Measurements from ENCODE around the gene ADK. TPM values are rescaled to one million over a fixed set of nuclear protein-coding genes. Genes with fewer than 3 reads are reported as not detected.

Gene ADK
- polyA plus RNA-seq, 1 donor (not counting 4 experiments of a cell fraction or from before 2014, with no cell fraction given), result 139 TPM

GRCh38 chr10:74113546-74113945 is 37.5 kb upstream of the ADK start:
- DNase-seq (ENCODE audit: low read depth, low spot score), result no peak
- TF ChIP-seq CTCF (optimal IDR thresholded peaks at IDR 0.05 in 1 of 3, IDR thresholded peaks at IDR 0.05 in 1 of 3, conservative IDR thresholded peaks at IDR 0.05 in 1 of 3; ENCODE audit: extremely low read depth in 1 of 3, insufficient read depth in 2 of 3, low read length in 3 of 3) (no peak), EZH2 (IDR thresholded peaks at IDR 0.05; ENCODE audit: low read length) (no peak)
- dilution Hi-C loops (cut with MboI; ENCODE audit: extremely low pct_ligation_motif_present, low sequenced_read_pairs), result no loop called here
- Histone ChIP-seq H3K79me2 (ENCODE audit: control insufficient read depth, insufficient read depth, low read length) (no peaks in the 10 kb centered on the region), H4K20me1 (ENCODE audit: control insufficient read depth, extremely low read depth, insufficient read depth, low read length) (peaks cover 6% of the 10 kb centered on the region), H3K4me2 (ENCODE audit: control insufficient read depth, extremely low read depth, insufficient read depth, low read depth, low read length) (peak overlapping the region; percentile 25), H2AFZ (ENCODE audit: control insufficient read depth, low read length) (no peak overlapping the region), H3K4me3 (ENCODE audit: control insufficient read depth in 2 of 3, extremely low read depth in 1 of 3, insufficient read depth in 2 of 3, low read depth in 1 of 3, low read length in 3 of 3) (no peak overlapping the region), H3K9me1 (ENCODE audit: control insufficient read depth, extremely low read depth, insufficient read depth, low read length) (no peaks in the 10 kb centered on the region), H3K36me3 (ENCODE audit: control insufficient read depth in 2 of 2, extremely low read depth in 1 of 2, insufficient read depth in 2 of 2, low read length in 2 of 2) (peaks cover 57 to 61% of the 10 kb centered on the region in 2 experiments), H3K9me3 (ENCODE audit: control insufficient read depth, low read depth, low read length) (no peaks in the 10 kb centered on the region), H3K4me1 (ENCODE audit: control insufficient read depth, extremely low read depth, insufficient read depth, low read length) (peaks cover 18% of the 10 kb centered on the region), H3K27me3 (ENCODE audit: control insufficient read depth, extremely low read depth, insufficient read depth, low read length) (no peaks in the 10 kb centered on the region), H3K9ac (ENCODE audit: control insufficient read depth, extremely low read depth, insufficient read depth, low read length) (no peak overlapping the region), H3K27ac (ENCODE audit: control insufficient read depth, insufficient read depth, low read length) (no peak overlapping the region)
- no peak for FAIRE-seq

GRCh38 chr10:74114041-74114448 is 37.0 kb upstream of the ADK start:
- Histone ChIP-seq H3K79me2 (ENCODE audit: control insufficient read depth, insufficient read depth, low read length) (no peaks in the 10 kb centered on the region), H3K9me3 (ENCODE audit: control insufficient read depth, low read depth, low read length) (no peaks in the 10 kb centered on the region), H3K36me3 (ENCODE audit: control insufficient read depth in 2 of 2, extremely low read depth in 1 of 2, insufficient read depth in 2 of 2, low read length in 2 of 2) (peaks cover 54 to 60% of the 10 kb centered on the region in 2 experiments), H3K27me3 (ENCODE audit: control insufficient read depth, extremely low read depth, insufficient read depth, low read length) (no peaks in the 10 kb centered on the region), H3K4me2 (ENCODE audit: control insufficient read depth, extremely low read depth, insufficient read depth, low read depth, low read length) (peak overlapping the region; percentile 25), H2AFZ (ENCODE audit: control insufficient read depth, low read length) (no peak overlapping the region), H3K4me3 (ENCODE audit: control insufficient read depth in 2 of 3, extremely low read depth in 1 of 3, insufficient read depth in 2 of 3, low read depth in 1 of 3, low read length in 3 of 3) (no peak overlapping the region), H3K9ac (ENCODE audit: control insufficient read depth, extremely low read depth, insufficient read depth, low read length) (no peak overlapping the region), H3K4me1 (ENCODE audit: control insufficient read depth, extremely low read depth, insufficient read depth, low read length) (peaks cover 23% of the 10 kb centered on the region), H4K20me1 (ENCODE audit: control insufficient read depth, extremely low read depth, insufficient read depth, low read length) (peaks cover 6% of the 10 kb centered on the region), H3K27ac (ENCODE audit: control insufficient read depth, insufficient read depth, low read length) (no peak overlapping the region), H3K9me1 (ENCODE audit: control insufficient read depth, extremely low read depth, insufficient read depth, low read length) (no peaks in the 10 kb centered on the region)
- FAIRE-seq, result no peak
- dilution Hi-C loops (cut with MboI; ENCODE audit: extremely low pct_ligation_motif_present, low sequenced_read_pairs), result no loop called here
- TF ChIP-seq CTCF (optimal IDR thresholded peaks at IDR 0.05 in 1 of 3, IDR thresholded peaks at IDR 0.05 in 1 of 3, conservative IDR thresholded peaks at IDR 0.05 in 1 of 3; ENCODE audit: extremely low read depth in 1 of 3, insufficient read depth in 2 of 3, low read length in 3 of 3) (no peak), EZH2 (IDR thresholded peaks at IDR 0.05; ENCODE audit: low read length) (no peak)
- no peak for DNase-seq (ENCODE audit: low read depth, low spot score)
